Measurements from ENCODE around the gene TEN1. TPM values are rescaled to one million over a fixed set of nuclear protein-coding genes. Genes with fewer than 3 reads are reported as not detected.

The TEN1 gene
- polyA plus RNA-seq, 4 donors: 19.0 to 32.8 (median 27.4) TPM

GRCh38 chr17:75976175-75976848, 2.7 kb upstream of the TEN1 start:
- DNase-seq (ENCODE audit: low read depth in 4 of 4, low spot score in 2 of 4): no peak

GRCh38 chr17:75979705-75980187, 706 bp downstream of the TEN1 start:
- no peak for DNase-seq (ENCODE audit: low read depth in 4 of 4, low spot score in 2 of 4)

- DNase-seq (ENCODE audit: low read depth in 4 of 4, low spot score in 2 of 4): no peak
These were observed 1.4 kb downstream of the TEN1 start for GRCh38 chr17:75980188-75981018.

GRCh38 chr17:75981019-75981615, 2.1 kb downstream of the TEN1 start:
- DNase-seq (ENCODE audit: low read depth in 4 of 4, low spot score in 2 of 4): no peak

- DNase-seq (ENCODE audit: low read depth in 4 of 4, low spot score in 2 of 4): no peak
These were observed 4.6 kb downstream of the TEN1 start for GRCh38 chr17:75983501-75984181.

DNA sequence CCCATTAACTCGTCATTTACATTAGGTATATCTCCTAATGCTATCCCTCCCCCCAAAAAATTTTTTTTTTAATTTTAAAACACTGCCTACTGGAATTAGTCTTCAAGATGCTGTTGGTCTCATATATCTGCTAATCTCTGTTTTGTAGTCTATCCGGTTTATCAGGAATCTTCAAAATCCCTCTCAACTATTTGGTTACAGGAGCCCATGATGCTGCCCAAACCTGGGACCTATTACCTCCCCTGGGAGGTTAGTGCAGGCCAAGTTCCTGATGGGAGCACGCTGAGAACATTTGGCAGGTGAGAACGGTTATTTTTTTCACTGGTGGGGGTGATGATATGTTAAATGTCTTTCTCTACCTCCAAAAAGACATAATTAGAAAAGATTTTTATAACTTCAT, 6.9 kb downstream of the TEN1 start:
- no peak for DNase-seq (ENCODE audit: low read depth in 4 of 4, low spot score in 2 of 4)

DNA sequence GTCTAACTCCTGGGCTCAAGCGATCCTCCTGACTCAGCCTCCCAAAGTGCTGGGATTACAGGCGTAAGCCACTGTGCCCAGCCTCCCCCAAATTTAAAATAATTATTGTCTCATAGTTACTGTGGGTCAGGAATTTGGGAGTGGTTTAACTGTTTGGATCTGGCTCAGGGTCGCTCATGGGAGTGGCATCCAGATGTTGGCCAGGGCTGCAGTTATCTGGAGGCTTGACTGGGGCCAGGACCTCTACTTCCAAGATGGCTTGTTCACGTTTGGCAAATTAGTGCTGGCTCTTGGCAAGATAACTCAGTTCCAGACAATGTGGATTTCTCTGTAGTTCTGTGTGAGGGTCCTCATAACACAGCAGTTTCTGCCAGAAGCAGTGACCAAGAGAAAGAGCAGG, 8.0 kb downstream of the TEN1 start:
- DNase-seq (ENCODE audit: low read depth in 4 of 4, low spot score in 2 of 4): no peak

DNA sequence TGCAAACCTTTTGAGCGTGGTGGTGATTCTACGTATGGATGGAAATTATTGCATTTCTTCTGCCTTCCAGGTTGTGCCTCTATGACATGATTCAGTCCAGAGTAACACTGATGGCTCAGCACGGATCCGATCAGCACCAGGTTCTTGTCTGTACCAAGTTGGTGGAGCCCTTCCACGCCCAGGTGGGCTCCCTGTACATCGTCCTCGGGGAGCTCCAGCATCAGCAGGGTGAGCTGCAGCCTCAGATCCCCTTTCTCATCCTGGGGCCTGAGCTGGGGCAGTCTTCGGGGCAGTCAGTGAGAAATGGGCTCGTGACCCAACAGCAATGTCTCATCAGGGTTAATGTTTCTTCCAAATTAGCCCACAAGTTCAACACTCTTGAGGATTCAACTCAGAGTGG, 12.4 kb downstream of the TEN1 start:
- no peak for DNase-seq (ENCODE audit: low read depth in 4 of 4, low spot score in 2 of 4)

GRCh38 chr17:75994802-75995370, 15.8 kb downstream of the TEN1 start:
- DNase-seq (ENCODE audit: low read depth in 4 of 4, low spot score in 2 of 4): no peak

DNA sequence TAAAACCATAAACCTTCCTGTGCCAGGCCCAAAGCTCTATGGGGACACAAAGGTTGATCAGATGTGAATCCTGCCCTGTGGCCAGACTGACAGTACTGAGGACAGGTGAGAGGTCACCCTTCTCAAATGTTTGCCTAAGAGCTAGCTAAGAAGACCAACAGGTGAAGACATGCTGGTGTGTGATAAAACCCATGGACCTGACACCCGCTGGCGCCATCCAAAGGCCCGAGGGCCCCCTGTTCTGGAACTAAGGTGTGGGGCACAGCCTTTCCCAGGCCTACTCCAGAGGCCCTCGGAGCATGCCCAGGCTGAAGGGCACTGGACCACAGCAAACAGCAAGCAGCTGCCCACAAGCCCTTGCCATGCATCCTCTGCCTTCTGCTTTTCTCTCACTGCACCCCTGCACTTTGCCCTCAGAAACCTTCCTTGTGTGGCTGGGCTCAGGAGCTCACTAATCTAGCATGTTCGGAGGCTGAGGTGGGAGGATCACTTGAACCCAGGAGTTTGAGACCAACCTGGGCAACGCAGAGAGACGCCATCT, 16.4 kb downstream of the TEN1 start:
- no peak for DNase-seq (ENCODE audit: low read depth in 4 of 4, low spot score in 2 of 4)

- DNase-seq (ENCODE audit: low read depth in 4 of 4, low spot score in 2 of 4): no peak
These were observed 17.9 kb downstream of the TEN1 start for GRCh38 chr17:75996665-75997590.

DNA sequence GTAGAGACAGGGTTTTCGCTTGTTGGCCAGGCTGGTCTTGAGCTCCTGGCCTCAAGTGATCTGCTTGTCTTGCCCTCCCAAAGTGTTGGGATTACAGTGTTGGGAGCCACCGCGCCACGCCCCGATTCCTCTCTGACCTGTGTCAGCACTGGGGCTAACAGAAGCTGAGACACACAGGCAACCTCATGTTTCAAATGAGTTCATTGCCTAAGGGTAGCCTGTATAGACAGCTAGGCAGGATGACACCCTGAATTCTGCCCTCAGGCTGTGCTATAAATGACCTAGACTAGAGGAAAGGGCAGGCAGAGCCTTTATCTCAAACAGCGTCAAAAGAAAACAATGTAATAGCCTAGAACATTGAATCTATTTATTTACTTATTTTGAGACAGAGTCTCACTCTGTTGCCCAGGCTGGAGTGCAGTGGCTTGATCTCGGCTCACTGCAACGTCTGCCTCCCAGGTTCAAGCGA, 19.3 kb downstream of the TEN1 start:
- no peak for DNase-seq (ENCODE audit: low read depth in 4 of 4, low spot score in 2 of 4)

- no peak for DNase-seq (ENCODE audit: low read depth in 4 of 4, low spot score in 2 of 4)
These were observed 21.1 kb downstream of the TEN1 start for GRCh38 chr17:76000016-76000754.

GRCh38 chr17:76000755-76001521, 21.9 kb downstream of the TEN1 start, which contains the start of gene CDK3:
TSS of gene CDK3 (plus strand) at chr17:76000855. CDS start at chr17:76001426, 571 bp downstream.
- DNase-seq (ENCODE audit: low read depth in 4 of 4, low spot score in 2 of 4): no peak

- no peak for DNase-seq (ENCODE audit: low read depth in 4 of 4, low spot score in 2 of 4)
These were observed 23.1 kb downstream of the TEN1 start for GRCh38 chr17:76002100-76002499.

- no peak for DNase-seq (ENCODE audit: low read depth in 4 of 4, low spot score in 2 of 4)
These were observed 24.9 kb downstream of the TEN1 start for GRCh38 chr17:76003915-76004314.

- DNase-seq (ENCODE audit: low read depth in 4 of 4, low spot score in 2 of 4): no peak
These were observed 25.8 kb downstream of the TEN1 start for GRCh38 chr17:76004750-76005262.

Measured in left renal cortex interstitium (tissue), 4 donors.